Activated effector memory CD4-positive, alpha-beta T cell treated with Interleukin-2 at 50 U/mL for 16 hours (primary cell): ENCODE data around the gene TTLL6.

Source experiments
- DNase-seq: peaks from one replicate; pipeline ENCODE4 v3.0.0-alpha.2; 2020

TTLL6 gene

DNA sequence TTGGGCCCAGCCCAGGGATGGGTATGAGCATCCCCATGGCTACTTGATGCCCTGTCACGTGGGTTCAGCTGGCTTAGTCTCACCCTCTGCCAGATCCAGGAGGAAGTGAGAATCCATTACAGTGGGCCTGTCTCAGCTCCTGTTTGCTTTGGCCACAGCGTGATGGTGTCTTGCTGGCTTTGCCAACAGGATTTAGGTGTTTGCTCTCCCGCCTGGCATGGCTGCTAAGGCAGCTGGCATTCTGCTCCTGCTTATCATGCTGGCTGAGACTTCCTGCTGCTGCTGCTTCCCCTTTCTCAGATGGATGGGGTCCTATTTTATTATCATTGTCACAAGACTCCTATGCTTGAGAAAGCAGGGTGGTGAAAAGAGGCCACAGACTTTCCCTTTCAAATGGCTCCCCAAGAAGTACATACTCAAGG lies 60.2 kb downstream of the TTLL6 start:
- no peak for DNase-seq

DNA sequence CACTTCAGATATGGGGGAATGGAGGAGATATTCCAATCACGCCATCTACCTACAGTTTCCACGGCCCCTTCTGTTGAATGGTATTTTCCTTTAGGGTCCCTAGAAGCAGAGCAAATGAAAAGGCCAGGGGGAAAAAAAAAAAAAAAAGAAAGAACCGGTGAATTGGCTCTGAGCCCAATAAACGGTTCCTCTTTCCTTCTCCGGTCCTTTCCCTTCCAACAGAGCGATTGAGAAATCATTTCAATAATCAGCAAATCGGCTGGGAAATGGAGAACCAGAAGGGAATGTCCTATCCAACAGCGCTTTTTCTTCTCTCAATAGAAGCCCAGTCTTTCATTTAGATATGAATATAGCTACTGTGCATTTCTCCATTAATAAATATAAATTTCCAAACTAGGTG lies 61.7 kb downstream of the TTLL6 start:
- no peak for DNase-seq

DNA sequence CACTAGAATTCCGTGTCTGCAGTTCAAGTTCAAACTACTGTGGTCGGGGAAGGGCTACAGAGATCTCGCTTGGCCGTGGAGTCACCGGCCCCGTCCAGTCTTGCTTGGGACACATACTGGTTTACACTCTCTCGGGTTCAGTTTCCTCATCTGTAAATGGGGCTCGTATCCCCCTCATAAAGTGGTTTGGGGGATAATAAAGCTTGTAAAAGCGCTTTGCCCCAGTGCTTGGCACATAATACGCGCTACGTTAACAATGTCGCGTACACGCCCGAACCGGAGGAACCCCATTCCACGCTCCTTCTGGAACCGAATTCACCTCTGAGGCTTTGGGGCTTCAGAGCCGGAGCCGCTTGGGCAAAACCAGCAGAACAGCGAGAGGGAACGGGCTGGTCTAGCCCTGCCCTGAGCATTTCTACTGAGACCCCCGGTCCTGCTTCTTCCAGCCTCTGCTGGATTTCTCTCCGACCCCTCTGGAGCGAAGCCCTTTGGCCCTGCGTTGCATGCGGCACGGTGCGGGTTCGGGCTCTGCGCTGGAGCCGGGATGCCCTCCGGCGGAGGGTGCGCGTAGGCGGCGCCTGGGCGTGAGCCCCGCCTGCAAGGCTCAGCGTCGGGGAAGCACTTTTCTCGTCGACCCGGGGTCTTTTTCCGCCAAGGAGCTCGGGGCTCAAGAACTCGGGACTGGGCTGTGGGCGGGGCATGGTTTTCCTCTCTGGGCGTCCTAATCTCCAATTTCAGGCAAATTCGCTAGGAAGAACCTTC lies 62.3 kb downstream of the TTLL6 start:
- no peak for DNase-seq

DNA sequence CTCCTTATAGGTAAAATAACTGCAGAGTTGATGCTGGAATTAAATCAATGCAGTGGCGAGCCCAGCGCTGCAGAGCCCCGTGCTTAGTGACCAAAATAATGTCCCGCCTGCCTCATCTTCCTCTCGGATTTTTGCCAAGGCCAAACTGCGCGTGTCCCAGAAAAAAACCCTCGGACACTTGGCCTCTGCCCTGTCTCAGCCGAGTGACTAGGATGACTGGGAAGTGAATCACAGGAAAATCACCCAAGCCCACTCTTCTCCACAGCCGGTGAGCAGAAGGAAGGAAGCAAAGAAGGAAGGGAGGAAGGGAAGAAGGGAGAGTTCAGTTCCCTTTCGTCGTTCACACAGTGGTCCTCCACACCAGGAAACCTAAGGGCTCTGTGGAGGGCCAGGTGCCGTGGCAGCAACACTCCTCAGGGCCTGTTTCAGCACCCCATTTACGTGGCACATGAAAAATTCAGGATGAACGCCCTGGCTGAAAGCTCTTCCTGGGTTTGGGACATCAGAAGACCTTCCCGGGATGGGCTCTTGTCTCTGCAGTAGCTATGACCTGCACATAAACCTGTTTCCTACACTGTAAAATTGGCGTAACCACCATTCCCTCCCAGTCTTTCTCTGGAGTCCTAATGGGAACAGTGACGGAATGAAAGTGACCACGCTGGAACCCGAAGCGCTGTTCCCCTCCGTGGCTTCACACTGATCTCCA lies 63.1 kb downstream of the TTLL6 start:
- no peak for DNase-seq

DNA sequence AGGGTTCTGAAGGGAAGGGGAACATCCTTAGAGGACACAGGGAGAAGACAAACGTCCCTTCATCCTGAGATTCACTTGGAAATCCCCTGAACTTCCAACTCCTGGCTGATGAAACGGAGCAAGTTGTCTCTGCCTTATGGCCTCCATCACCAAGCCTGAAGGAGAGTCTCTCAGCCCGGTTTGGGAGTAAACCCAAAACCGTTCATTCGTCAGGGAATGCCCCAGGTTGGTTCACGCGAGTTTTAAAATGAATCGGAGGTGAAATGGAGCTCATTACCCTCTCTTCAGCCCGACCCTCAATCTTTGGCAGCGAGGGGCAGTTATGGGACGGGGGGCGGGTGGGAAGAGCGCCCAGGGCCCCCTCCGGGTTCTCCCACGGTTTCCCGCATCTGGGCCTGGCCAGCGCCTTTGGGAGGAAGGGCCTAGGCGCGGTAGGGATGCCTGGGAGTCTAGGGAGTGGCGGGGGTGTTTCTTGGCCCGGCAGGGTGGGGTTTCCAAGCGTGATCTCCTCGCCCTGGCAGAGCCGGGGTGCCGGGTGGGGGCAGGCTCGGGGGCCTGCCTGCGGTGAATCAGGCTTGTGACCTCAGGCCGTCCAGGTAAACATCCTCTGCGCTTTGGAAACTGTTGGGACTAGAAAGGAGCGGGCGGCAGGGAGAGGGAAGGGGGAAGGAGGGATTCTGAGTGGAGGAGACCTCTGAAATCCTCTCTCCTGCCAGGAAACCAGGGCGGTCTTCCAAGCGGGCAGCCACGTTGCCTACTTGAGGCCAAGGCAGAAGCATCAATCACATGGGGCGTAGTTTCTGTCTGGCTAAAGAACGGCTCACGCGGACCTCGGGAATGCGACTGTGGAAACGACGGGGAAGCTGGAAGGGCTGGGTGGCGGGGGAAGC lies 64.4 kb downstream of the TTLL6 start:
- no peak for DNase-seq

DNA sequence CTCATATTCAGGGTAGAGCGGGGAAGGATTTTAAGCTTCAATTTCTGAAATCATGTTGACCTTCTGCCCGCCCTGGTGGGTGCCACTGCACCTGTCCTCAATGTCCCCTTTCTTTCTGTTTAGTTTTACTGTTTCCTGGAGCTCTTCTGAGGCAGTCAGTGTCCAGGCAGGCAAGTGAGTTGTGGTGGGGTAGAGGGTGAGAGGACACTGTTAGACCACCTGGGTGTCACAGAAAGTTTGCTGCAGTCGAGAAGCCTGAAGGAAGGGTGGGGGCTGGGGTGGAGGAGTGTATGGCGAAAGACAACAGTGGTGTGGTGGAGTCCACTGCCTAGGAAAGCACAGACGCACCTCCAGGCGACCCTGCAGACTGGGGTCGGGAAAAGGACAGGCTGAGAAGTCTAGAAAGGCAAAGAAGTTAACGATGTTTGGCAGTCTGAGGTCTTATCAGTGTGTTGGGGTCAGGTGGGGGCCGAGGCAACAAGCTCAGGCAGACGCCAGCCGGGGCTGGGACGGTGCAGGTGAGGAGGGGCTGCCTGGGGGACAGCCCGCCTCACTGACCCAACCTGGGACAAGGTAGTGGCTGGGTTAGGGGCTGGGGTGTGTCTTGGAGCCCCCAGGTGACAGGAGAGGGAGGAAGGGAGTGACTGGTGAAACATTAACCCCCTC lies 65.2 kb downstream of the TTLL6 start:
- no peak for DNase-seq

DNA sequence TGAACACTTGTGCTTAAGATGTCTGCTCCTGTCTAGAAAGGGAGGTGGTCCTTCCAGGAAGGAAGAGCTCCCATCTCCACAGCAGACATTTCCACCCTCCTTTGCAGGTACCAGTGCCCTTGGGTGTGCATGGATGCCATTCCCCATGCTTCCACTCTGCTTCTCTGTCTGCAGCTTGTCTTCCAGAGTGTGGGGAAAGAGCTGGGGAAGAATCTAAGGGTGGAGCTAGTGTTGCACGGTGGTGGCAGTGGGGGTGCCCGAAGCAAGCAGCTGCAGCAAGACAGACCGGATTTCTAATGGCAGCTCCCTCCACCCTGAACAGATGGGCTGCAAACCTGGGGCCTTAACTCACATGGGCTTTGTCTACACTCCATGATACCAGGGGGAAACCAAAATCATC lies 65.9 kb downstream of the TTLL6 start:
- no peak for DNase-seq

DNA sequence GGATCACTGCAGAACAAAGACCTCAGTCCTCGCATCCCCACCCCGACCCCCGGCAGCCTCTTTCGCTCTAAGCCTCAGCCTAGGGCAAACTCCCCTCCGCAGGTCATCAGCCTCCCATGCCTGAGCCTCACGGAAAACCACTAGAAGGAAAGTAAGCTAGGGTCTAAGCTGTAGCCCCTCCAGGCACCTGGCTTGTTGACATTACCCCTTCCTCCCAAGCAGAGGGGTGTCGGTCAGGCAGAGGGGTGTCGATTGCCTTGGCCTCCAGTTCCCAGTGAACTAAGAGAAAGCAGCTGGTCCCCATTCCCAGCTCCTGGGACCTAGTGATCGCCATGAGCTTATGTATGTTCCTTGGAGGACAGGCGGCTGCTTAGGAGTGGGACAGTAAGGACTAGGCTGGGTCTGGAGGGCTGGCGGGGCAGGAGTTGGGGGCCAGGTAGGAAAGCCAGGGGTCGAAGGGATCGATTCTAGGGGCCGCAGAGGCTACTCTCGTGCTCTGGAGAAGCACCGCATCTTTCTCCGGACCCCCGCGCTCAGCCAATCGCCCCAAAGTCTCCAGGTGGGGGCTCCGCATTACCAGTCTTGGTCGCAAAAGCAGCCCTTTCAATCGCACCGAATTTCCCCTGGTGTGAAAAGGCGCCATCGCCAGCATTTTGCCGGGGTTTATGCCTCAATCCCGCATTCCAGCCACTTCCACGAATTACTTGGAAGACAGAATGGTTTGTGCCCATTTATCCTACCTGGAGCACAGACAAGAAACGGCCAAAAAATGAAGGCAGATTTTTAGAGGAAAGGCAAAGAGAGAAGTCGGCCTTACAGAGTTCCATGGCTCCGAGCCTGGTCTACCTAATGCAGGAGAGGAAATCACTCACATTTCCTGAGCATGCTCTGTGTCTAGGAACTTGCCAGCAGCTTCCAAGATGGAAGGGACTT lies 67.1 kb downstream of the TTLL6 start:
- DNase-seq: no peak

DNA sequence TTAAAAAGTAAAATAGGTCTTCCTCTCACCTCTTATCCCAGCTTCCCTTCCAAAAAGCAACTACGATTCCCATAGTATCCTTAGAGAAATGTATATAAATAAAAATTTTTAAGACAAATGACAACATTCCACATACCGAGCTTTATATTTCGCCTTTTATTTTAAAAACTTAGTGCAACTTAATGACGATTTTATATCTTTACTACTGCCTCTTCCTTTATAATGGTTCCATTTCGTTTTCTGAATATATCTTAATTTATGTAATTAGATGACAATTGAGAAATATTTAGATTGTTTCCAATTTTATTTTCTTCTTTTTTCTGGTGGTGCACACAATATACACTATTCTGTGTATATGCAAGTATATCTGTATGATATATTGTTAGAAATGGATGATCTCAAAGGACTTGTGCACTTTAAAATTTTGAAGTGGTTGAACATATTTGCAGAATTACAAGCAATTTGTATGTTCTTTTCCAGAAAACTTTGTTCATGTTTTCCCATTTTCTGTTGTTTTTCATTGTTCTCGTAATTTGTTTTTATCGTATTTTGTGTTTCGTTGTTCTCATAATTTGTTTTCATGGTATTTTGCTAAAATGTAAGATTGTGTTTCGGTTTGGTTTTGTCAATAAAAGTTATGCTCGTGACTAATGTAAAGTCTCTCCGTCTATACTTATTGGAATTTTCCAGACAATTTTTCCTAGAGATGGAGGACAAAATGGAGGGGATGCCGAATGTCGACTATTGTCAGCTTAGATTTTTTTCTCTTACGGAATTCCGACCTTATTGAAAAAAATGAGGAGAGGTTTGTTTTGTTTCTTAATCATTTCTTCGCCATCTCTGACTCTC lies 68.1 kb downstream of the TTLL6 start:
- DNase-seq: no peak

DNA sequence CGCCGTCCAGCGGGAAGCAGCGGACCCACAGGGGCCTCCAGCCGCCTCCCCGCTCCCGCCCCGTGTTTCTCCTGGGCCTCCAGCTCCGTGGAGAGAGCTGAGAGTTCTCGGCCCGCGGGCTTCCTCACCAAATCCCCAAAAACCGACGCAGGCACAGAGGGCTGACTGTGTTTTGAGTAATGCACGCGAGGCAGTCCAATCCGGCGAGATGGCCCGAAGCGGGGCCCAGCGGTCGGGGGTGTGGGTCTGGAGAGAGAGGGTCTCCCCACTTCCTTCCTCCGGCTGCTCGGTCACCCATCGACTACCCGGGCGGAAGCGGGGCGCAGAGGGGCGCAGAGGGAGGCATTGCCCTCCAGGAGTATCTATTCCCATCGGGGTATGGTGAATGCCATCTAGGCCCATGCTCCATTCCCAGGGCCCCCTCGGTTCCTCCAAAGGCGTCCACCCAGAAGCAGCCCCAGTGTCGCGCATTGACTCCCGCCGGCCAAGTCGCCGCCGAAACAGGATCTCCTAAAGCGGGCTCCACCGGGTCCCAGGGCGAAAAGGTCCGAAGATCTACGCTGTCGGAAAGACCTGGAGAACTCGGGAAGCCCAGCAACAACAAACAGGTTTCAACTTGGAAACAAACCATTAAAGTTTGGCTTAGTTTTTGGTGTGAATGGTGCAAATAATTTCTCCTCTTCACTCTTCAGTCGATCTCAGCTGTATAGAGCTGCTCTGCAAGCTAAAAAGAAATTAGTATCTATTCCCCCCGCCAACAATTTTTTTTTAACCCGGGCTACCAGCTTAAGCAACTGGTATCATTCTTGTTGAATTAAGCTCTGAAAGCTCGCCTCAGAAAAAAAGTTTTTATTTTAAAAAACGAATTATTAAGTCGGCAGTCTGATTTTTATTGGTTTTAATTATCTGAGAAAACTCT lies 69.3 kb downstream of the TTLL6 start:
- no peak for DNase-seq

DNA sequence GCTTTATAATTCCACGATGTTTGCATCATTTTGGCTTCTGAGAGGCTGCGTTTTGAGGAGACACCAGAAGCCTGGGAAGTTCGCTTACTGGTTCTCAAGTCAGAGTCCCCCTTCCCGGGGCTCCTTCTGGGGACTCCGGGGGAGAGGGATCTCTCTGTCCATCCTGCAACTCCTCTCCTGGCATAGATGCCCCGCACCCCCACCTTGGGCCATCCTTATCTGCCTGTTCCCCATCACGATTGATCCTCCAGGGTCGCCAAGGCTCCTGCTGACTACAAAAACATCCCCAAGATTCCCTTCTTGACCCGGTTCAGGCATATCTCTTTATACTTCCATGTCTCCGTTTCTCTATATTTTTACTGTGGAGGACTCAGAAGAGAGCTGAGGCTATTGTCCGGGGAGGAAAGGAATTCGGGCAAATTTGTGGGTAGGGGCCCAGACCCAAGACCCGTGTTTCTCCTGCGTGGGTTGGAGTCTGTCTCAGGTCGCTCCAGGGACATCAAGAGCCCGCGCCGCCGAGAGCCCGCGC lies 70.0 kb downstream of the TTLL6 start:
- no peak for DNase-seq

DNA sequence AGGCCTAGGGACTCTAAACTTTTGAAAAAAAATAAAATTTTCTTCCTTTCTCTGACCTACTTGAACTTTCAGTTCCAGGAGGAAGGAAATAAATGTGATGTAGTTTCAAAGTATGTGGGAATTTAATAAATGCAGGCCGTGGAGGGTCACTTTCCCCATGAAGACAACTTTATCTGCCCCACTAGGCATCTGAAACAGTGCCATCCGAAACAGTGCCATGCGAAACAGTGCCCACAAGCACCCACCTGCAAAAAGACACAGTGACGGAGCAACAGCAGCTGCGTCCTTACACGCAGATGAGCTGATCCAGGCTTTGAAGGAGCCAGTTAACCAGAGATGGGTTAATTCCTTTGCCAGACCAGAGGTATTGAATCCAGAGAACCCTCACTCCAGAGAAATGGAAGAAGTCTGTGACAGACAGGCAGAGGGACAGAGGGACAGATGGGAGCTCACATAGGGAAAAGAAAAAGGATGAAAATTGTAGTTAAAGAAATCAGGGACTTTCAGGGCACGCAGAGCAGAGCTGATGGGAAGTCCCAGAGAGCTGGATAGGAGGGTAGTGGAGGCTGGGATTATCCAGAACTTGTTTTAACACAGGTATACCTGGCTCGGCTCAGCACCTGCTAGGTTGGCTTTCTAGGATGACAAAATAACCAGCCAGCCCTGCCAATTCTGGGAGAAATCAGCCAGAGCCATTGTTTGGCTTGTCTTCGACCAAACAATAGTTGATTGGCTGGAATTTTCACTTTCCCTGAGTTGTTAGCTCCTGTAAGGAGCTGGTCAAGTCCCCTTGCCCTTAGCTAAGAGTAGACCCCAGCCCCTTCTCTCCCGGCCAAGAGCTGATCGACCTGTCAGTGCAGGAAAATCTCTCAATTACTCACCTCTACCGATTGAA lies 71.4 kb downstream of the TTLL6 start:
- no peak for DNase-seq

DNA sequence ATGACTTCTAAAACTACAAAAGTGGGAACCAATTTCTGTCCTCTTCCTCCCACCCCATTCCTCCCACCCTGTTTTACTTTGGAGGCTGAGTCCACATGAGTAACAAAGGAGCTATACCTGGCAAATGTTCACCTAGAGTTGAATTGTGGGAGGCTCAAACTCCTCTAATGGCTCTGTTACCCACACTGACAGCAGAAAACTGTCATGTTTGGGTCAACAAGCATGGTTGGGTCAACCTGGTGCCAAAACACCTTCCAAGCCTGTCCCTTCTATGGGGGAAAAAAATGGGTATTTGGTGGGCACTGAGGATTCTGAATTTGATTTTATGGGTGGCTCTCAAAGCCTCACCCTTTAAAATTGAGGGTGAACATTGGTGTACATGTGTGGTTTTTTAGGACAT lies 76.5 kb downstream of the TTLL6 start:
- no peak for DNase-seq

DNA sequence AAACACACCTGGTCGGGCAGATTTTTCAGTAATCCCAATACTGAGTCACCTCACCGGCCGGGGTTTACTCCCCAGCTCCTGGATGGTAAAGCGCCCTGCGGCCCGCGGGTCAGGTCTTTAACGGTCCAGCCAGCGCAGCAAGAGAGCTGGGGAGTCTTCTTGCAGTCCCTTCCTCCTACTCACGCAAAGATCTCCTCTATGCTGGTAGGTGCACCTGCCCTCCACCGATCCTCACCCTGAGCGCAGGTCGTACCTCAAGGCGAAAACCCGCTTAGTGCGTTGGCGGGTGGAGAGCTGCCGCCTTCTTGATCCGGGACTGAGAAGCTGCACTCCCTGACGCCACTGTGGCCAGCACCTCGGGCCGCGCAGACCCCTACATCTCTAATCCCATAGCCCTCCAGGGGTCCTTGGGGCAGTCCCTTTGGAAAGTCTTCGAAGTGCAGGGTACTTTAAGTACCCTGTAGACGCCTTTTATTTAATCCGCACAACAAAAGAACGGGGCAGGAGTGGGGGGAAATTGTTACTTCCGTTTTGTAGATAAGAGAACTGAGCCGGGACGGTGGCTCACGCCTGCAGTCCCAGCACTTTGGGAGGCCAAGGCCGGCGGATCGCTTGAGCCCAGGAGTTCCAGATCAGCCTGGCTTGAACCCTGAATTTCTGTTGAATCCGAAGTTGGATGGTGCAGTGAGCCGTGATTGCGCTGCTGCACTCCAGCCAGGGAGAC lies 78.1 kb downstream of the TTLL6 start:
- no peak for DNase-seq

DNA sequence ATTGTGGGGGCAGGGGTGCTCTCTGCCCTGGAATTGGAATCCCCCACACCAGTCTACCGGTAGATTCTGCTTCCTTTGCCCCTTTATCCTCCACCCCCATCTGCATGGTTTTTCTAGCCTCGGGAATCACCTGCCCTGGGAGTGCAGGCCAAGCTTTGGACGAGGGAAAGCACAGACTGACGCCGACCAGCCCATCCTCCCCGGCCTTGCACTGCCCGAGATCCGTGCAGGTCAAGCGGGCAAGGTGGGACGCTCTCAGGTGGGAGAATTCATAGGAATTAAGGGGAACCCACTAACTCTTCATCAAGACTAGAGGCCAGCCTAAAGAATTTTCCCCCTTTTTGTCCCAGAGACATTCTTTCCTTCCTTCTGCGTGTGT lies 78.6 kb downstream of the TTLL6 start:
- DNase-seq: no peak

DNA sequence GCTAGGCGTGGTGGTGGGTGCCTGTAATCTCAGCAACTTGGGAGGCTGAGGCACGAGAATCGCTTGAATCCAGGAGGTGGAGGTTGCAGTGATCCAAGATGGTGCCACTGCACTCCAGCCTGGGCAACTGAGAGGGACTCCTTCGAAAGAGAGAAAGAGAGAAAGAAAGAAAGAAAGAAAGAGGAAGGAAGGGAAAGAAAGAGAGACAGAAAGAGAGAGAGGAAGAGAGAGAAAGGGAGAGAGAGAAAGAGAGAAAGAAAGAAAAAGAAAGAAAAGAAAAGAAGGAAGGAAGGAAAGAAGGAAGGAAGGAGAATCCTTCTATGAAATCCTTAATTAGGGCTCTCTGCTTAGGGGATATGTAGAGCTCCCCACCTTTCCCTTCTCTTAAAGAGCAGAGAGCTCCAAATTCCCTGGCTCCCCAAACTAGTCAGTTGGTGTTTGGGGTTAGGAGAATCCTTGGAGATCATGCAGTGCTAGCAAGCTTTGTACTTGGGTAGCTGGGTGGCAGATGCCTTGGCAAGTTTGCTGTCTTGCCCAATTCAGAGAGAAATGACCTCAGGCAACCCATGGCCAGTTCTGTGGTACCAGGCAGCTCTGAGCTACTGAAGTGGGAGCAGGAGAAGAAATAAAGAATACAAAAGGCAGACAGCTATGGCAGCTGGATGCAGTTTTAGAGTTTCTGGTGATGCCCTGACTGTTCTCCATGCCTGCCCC lies 79.5 kb downstream of the TTLL6 start:
- no peak for DNase-seq

DNA sequence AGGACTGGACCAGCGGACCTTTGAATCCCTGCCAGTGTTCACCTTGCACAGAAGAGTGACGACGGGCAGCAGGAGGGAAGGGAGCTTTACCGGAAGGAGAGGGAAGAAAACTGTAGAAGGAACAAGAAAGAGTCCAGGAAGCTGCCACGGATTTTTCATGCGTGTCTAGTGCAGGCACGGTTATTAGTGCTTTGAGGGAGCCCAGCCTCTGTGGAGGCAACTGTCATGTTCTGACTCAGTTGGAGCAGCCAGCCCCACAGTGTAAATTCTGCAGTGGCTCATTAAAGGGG lies 82.0 kb downstream of the TTLL6 start:
- no peak for DNase-seq
